HTERT RPE-1 (cell line): Measurements from ENCODE around the gene MCC.

ENCODE experiments used
- in situ Hi-C: fragments of 300-500 bp; cut with MboI; formaldehyde crosslinking; loops from 4 replicates; pipeline ENCODE4 v1.14.3; 2020; ENCODE audit warnings: low sequenced_read_pairs

Gene MCC

GRCh38 chr5:113063927-113064326 is 424.3 kb downstream of the MCC start:
- in situ Hi-C loops = no loop called here

- in situ Hi-C loops = no loop called here
These were observed 425.3 kb downstream of the MCC start for GRCh38 chr5:113062869-113063508.

DNA sequence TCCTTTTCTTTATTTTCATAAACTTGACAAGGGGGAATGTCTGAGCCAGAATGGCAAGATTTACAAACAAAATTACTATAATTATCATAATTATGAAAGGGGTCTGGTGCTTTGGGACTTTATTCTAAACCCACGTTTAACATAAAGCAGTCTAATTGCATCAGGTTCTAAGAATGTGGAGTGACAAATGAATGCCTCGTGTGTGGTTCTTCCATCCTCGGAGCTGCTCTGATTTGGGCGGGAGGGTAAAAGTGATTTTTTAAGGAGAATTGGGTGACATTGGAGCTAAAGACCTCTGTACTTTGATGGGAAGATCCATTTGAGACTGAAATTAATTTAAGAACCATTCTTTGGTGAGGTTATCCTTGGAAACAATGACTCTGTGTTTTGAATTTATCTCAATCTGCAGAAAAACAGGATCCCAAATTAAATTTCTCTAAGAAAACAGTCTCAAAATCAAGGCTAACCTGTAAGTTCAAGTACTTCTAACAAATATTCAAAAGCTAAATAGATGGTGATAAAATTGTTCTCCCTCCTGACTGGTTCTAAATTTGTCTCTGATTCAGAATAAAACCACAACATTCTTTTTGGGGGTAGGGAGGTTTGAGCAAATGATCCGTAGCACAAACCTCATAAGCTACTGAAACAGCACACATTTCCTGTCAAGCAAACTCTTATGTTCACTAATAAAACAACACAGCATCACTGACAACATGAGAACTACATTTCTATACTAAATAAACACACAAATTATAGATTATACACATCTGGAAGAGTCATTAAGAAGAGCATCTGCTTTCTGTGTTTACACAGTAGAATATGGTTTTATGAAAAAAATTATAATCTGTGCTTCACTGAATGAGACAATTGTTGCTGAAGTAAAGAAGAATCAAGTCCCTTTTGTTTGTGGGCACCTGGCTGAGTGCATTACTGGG is 426.1 kb downstream of the MCC start:
- in situ Hi-C loops = no loop called here

- in situ Hi-C loops = no loop called here
These were observed 427.7 kb downstream of the MCC start for GRCh38 chr5:113060408-113061025.

DNA sequence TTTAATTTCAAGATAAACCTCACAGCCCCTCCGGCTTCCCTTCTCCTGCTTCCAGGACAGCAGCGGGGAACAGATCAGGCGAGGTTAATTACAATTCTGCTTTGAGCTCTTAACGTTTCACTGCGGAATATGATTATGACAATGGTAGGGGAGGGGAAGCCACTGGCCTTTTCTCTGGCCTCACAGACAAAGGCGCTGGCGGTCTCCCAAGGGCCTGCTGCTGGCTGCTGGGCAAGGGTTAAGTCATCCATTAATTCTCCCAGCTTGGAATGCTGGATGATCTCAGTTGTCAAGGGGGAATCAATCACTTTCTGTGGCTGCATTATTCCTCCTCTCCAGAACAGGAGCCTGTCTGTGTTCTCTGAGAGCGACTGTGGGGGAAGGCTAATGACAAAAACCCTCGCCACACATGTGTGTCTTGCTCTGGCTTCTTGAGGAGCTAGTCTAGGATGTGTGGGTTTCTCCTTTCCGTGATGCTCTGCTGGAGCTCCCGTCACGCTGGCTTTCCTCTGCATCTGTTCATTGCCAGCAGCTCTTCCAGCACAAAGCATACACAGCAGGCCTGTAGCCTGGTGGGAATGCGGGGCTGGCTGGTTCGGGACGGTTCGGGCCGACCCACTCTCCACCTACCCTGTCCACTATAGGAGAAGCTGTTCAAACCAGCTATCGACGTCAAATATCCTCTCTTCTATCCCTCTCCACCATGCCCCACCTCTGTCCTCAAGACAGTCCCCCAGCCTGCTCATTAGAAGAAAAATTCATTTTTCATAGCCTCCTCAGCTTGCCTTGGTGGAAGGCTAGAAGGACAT is 428.8 kb downstream of the MCC start:
- in situ Hi-C loops = no loop called here

DNA sequence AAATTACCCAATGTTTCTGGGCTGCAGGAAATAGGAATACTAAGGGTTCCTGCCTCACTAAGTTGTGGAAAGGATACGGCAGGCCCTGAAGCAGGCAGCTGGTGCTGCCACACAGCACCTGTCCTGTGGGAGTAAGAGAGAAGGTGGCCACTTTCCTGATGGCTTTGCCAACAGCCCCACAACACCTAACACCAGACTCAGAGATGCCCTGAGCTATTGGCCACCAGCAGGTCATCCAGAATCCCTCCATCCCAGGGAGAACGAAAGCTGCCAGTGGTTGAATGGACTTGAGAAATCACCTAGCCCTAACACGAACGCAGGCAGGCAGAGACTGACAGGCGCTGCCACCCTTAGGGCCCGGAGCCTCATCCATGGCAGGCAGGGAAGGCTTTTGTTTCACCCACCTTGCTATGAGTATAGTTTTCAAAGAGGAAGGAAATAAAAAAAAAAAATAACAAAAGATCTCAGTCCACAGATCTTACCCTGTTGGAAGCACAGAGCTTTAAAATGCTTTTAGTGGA is 429.5 kb downstream of the MCC start:
- in situ Hi-C loops = no loop called here

- in situ Hi-C loops = no loop called here
These were observed 430.0 kb downstream of the MCC start for GRCh38 chr5:113058269-113058668.

- in situ Hi-C loops = no loop called here
These were observed 430.7 kb downstream of the MCC start for GRCh38 chr5:113057557-113057984.

DNA sequence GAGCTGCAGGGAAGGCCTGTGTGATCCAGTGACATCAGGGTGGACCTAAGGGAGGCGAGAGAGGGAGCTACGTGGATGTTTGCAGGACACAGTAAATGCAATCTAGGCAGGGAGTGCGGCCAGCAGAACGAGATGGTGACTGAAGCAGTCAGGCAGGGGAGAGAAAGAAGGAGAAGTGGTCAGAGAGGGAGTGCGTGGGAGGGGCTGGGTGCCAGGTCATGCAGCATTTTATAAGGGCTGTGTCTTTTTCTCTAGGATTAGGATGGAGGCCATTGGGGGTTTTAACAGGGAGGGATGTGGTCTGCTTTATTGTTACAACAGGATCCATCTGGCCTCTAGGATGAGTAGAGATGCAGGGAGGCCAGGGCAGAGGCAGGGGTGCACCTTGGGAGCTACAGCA is 431.3 kb downstream of the MCC start:
- in situ Hi-C loops = no loop called here

GRCh38 chr5:113054899-113055298 is 433.4 kb downstream of the MCC start:
- in situ Hi-C loops = no loop called here

DNA sequence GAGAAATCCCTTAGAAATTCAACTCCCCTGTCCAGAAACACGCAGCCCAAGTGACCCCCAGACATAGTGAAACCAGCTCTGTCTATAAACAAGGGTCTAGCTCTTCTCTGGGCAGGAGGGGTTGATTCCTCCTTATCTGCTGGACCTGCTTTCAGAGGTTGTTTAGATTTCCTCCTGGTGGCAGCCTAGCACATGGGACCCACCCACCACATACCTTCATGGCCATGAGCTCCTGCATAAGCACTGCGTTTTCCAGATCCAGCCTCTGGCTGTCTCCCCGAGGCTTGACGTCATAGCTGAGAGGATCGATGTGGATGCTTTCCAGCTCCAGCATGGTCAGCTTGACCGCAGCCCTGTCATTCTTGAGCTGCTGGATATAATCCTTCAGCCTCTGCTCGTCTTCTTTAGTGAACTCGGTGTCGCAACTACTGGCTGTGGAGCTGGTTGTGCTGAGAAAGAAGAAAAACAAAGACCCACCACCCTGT is 434.7 kb downstream of the MCC start:
- in situ Hi-C loops = no loop called here

- in situ Hi-C loops = no loop called here
These were observed 436.0 kb downstream of the MCC start for GRCh38 chr5:113052041-113052795.

GRCh38 chr5:113050721-113051382 is 437.4 kb downstream of the MCC start:
- in situ Hi-C loops = no loop called here

- in situ Hi-C loops = no loop called here
These were observed 439.3 kb downstream of the MCC start for GRCh38 chr5:113048931-113049330.

DNA sequence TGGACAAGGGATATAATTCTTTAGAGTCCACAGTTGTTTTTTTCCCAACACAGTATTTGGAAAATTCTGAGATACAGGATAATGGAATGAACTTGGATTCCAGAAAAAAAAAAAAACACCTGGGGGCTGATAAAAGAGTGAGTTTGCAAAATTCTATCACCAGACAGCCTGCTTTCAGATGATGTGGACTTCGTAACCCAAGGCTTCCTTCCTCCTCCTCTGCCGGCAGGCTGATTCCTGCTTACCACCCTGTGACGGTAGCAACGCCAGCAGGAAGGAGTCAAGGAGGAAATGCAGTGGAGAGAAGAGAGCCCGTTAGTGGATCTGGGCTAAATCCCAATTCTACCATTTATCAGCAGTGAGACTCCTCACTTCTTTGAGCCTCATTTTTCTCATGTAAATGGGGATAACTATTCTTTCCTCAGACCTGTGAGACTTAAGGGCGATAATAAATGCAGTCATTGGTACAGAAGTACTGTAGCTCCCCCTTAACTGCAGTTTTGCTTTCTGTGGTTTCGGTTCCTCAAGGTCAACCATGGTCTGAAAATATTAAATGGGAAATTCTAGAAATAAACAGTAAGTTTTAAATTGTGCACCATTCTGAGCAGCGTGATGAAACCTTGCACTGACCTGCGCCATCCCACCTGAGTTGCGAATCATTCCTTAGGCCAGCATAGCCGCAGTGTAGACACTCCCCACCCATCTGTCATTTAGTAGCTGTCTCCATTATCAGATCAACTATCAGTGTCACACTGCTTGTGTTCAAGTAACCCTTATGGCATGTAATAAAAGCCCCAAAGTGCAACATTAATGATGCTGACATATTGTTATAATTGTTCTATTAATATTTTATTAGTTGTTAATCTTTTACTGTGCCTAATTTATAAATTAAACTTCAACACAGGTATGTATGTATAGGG is 440.3 kb downstream of the MCC start:
- in situ Hi-C loops = no loop called here

GRCh38 chr5:113047234-113047633 is 441.0 kb downstream of the MCC start:
- in situ Hi-C loops = no loop called here

GRCh38 chr5:113044776-113045465 is 443.3 kb downstream of the MCC start:
- in situ Hi-C loops = no loop called here

- in situ Hi-C loops = no loop called here
These were observed 444.7 kb downstream of the MCC start for GRCh38 chr5:113043491-113043931.
